GM12878 (cell line): ENCODE measurements around the gene MRPL20. TPM values are rescaled to one million over a fixed set of nuclear protein-coding genes. Genes with fewer than 3 reads are reported as not detected.

Source experiments
- ATAC-seq: fragments of 200-7000 bp; cut with Tn5 transposase; 3 replicates; pipeline ENCODE4 v1.9.1; 2020; ENCODE audit warnings: mild to moderate bottlenecking, moderate library complexity
- BruUV-seq: library from RNA; stranded (reverse); fragments of 400-500 nt; replicated peaks from 2 replicates; lab custom pipeline; 2021; lab: Mats Ljungman, UMichigan
- CTCF ChIA-PET: fragments of 300-600 bp; sonication (Branson Sonifier 250); formaldehyde crosslinking; extraction: SDS; loops from one replicate; lab custom pipeline; 2021; ENCODE audit warnings: inconsistent platforms; lab: Yijun Ruan, JAX
- POLR2A ChIA-PET: fragments of 350-600 bp; formaldehyde crosslinking; extraction: SDS; loops from one replicate; lab custom pipeline; 2021; ENCODE audit warnings: inconsistent platforms; lab: Charles Lee
- RAD21 ChIA-PET: fragments of 300-600 bp; sonication (Branson Sonifier 250); formaldehyde crosslinking; loops from one replicate; lab custom pipeline; 2023; ENCODE audit warnings: antibody characterized with exemption; ENCODE audit not compliant: unreplicated experiment; lab: Charles Lee
- SMC1A ChIA-PET: fragments of 300-600 bp; sonication (Branson Sonifier 250); formaldehyde crosslinking; loops from one replicate; lab custom pipeline; 2023; ENCODE audit not compliant: unreplicated experiment, uncharacterized antibody; lab: Charles Lee
- DNase-seq: peaks from one replicate; pipeline ENCODE4 v3.0.0-alpha.2; 2011; ENCODE audit warnings: low read depth, low spot score
- FAIRE-seq: peaks from 3 replicates; lab custom pipeline; 2011; peaks lifted over from hg19 to GRCh38; lab: Jason Lieb, UNC
- H2AFZ ChIP-seq: 2 replicates; pipeline ENCODE4 v1.6.0; 2011; ENCODE audit warnings: low read depth, low read length, control low read depth; ENCODE audit not compliant: control insufficient read depth
- H3K27ac ChIP-seq: 2 replicates; pipeline ENCODE4 v1.5.1; 2011; ENCODE audit warnings: control low read depth; ENCODE audit not compliant: control insufficient read depth, insufficient read depth
- H3K27me3 ChIP-seq, 2 experiments: replicated peaks in 1 of 2; 2 replicates each; pipeline versions ENCODE4 v1.6.0 to v1.6.1; 2011; ENCODE audit warnings: low read length in 1 of 2; ENCODE audit not compliant: control insufficient read depth in 2 of 2, insufficient read depth in 2 of 2
- H3K36me3 ChIP-seq, 2 experiments: 2 replicates each; pipeline ENCODE4 v1.5.1; 2011; ENCODE audit warnings: low read length in 1 of 2; ENCODE audit not compliant: control insufficient read depth in 2 of 2, insufficient read depth in 2 of 2
- H3K4me1 ChIP-seq: 2 replicates; pipeline ENCODE4 v1.6.1; 2011; ENCODE audit warnings: mild to moderate bottlenecking, low read length, moderate library complexity, mixed read lengths; ENCODE audit not compliant: control insufficient read depth, insufficient read depth
- H3K4me2 ChIP-seq: 2 replicates; pipeline ENCODE4 v1.6.0; 2011; ENCODE audit warnings: control low read depth; ENCODE audit not compliant: control insufficient read depth, insufficient read depth
- H3K4me3 ChIP-seq: fragments of 200-600 bp; sonication (generic); 2 replicates; pipeline ENCODE4 v1.5.1; 2016
- H3K79me2 ChIP-seq: 2 replicates; pipeline ENCODE4 v1.6.0; 2011; ENCODE audit warnings: low read length; ENCODE audit not compliant: control insufficient read depth, insufficient read depth
- H3K9ac ChIP-seq: 2 replicates; pipeline ENCODE4 v1.8.0; 2011; ENCODE audit warnings: low read length, control low read depth, mixed read lengths; ENCODE audit not compliant: control insufficient read depth, insufficient read depth
- H3K9me3 ChIP-seq: replicated peaks from 3 replicates; pipeline ENCODE4 v1.5.1; 2011; ENCODE audit warnings: mild to moderate bottlenecking, low read length; ENCODE audit not compliant: control insufficient read depth, insufficient read depth
- H4K20me1 ChIP-seq: 2 replicates; pipeline ENCODE4 v1.6.0; 2011; ENCODE audit not compliant: control insufficient read depth, insufficient read depth
- BHLHE40 ChIP-seq, 2 experiments: fragments of 450-650 bp in 1 of 2; IDR thresholded peaks; 2 replicates each; pipeline ENCODE4 v1.6.1; 2011 to 2017; ENCODE audit warnings: low read depth in 2 of 2, borderline replicate concordance in 1 of 2, improper control_type of control experiment in 1 of 2, low read length in 1 of 2, mild to moderate bottlenecking in 1 of 2
- EP300 ChIP-seq, 2 experiments: fragments of 150-350 bp in 1 of 2; IDR thresholded peaks; 2 replicates each; pipeline ENCODE4 v1.6.1; 2011 to 2012; ENCODE audit warnings: low read depth in 2 of 2, low read length in 2 of 2, borderline replicate concordance in 1 of 2, improper control_type of control experiment in 1 of 2, inconsistent platforms in 1 of 2; ENCODE audit not compliant: control insufficient read depth in 1 of 2
- IKZF1 ChIP-seq: fragments of 450-650 bp; conservative IDR thresholded peaks from 2 replicates; pipeline ENCODE4 v1.6.1; 2017; ENCODE audit warnings: antibody characterized with exemption, mild to moderate bottlenecking
- IKZF2 ChIP-seq, 2 experiments: fragments of 450-650 bp; IDR thresholded peaks; 2 replicates each; pipeline ENCODE4 v1.6.1; 2017; ENCODE audit warnings: mild to moderate bottlenecking in 2 of 2, moderate library complexity in 2 of 2
- NBN ChIP-seq: fragments of 450-650 bp; IDR thresholded peaks from 2 replicates; pipeline ENCODE4 v1.6.1; 2016
- PAX8 ChIP-seq: fragments of 450-650 bp; IDR thresholded peaks from 2 replicates; pipeline ENCODE4 v1.6.1; 2017; ENCODE audit warnings: mild to moderate bottlenecking, moderate library complexity
- RELA ChIP-seq: fragments of 450-650 bp; IDR thresholded peaks from 2 replicates; pipeline ENCODE4 v1.8.0; 2014; ENCODE audit warnings: borderline replicate concordance; ENCODE audit not compliant: partially characterized antibody
- TAF1 ChIP-seq: IDR thresholded peaks from 2 replicates; pipeline ENCODE4 v1.6.1; 2011; ENCODE audit warnings: mild to moderate bottlenecking, low read depth, low read length, borderline replicate concordance
- WRNIP1 ChIP-seq: IDR thresholded peaks from 2 replicates; pipeline ENCODE4 v1.6.1; 2011; ENCODE audit warnings: low read depth, low read length, improper control_type of control experiment, borderline replicate concordance
- WGBS: methylation state at CpG from one replicate; pipeline ENCODE4 v1.1.6; 2016; ENCODE audit warnings: low lambda C conversion rate; ENCODE audit not compliant: insufficient replicate concordance, insufficient coverage; ENCODE audit errors: missing lambda C conversion rate; 5-methylcytosine and 5-hydroxymethylcytosine counted together
- in situ Hi-C: fragments of 300-500 bp; cut with MboI; formaldehyde crosslinking; loops from 9 replicates; pipeline ENCODE4 v1.14.3; 2018; ENCODE audit warnings: mixed read lengths
- intact Hi-C: fragments of 100-400 bp; cut with micrococcal nuclease; formaldehyde crosslinking; loops from one replicate; pipeline ENCODE4 v1.14.2; 2022; ENCODE audit not compliant: unreplicated experiment
- polyA plus RNA-seq, 11 experiments: library from polyadenylated mRNA; depleted of rRNA in 4 of 11; unstranded in 6 of 11; stranded (reverse) in 5 of 11; fragments of >200 nt; fragmentation: Nextera tagmentation in 4 of 11; fragmentation: Illumina TruSeq in 1 of 11; extraction: Ambion mirVana in 4 of 11; extraction: Trizol in 1 of 11; gene quantifications; 1 replicate in 1 of 11; 2 replicates in 10 of 11; pipeline versions ENCODE4 v1.2.1 to v1.2.3, GENCODE V29; 2011 to 2016; ENCODE audit warnings: inconsistent platforms in 2 of 11, missing spikeins in 2 of 11, low read depth in 1 of 11
- total RNA-seq, 4 experiments: library from RNA; depleted of rRNA in 3 of 4; stranded (reverse); fragments of >200 nt in 3 of 4; fragmentation: Illumina TruSeq in 1 of 4; extraction: Trizol in 1 of 4; gene quantifications; 2 replicates each; pipeline versions ENCODE4 v1.2.1 to v1.2.3, GENCODE V29; 2013 to 2021
- TF ChIP-seq, protein P1 (sequence below): fragments of 450-650 bp; IDR thresholded peaks from 2 replicates; pipeline ENCODE4 v1.6.1; 2017; ENCODE audit warnings: low read depth, mild to moderate bottlenecking, moderate library complexity
- TF ChIP-seq, protein P2 (sequence below): IDR thresholded peaks from 2 replicates; pipeline ENCODE4 v1.6.1; 2012; ENCODE audit warnings: low read depth, low read length, improper control_type of control experiment

Gene MRPL20
- total and polyA plus RNA-seq, 10 of the 15 experiments (the other 5 are each of a cell fraction or from before 2014, with no cell fraction given): 129 to 525 (median 255) TPM

DNA sequence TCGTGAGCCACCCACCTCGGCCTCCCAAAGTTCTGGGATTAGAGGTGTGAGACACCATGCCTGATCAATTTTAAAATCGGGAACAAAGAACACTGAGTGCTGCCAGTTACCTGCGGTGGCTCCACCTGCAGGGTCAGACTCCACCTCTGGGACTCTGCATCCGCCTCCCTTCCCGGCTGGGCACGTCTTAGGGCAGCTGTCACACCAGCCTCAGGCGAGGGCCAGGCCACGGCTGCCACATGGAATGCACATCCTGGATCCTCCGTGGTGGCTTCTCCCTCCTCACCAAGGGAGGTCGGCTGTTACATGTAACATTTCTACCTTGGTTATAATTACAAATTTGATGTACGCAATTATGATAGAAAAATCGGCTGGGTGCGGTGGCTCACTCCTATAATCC lies 42.8 kb downstream of the MRPL20 start:
- TF ChIP-seq EP300 (IDR thresholded peaks at IDR 0.05; ENCODE audit: borderline replicate concordance in 1 of 2, control insufficient read depth in 1 of 2, low read depth in 2 of 2, low read length in 2 of 2) (no peak), IKZF2 (IDR thresholded peaks at IDR 0.05) (no peak), BHLHE40 (IDR thresholded peaks at IDR 0.05; ENCODE audit: borderline replicate concordance in 1 of 2, low read depth in 2 of 2, low read length in 1 of 2) (no peak), NBN (no peak), IKZF1 (no peak), WRNIP1 (no peak), RELA (no peak), PAX8 (no peak), TAF1 (no peak)
- TF ChIP-seq, protein P1, sequence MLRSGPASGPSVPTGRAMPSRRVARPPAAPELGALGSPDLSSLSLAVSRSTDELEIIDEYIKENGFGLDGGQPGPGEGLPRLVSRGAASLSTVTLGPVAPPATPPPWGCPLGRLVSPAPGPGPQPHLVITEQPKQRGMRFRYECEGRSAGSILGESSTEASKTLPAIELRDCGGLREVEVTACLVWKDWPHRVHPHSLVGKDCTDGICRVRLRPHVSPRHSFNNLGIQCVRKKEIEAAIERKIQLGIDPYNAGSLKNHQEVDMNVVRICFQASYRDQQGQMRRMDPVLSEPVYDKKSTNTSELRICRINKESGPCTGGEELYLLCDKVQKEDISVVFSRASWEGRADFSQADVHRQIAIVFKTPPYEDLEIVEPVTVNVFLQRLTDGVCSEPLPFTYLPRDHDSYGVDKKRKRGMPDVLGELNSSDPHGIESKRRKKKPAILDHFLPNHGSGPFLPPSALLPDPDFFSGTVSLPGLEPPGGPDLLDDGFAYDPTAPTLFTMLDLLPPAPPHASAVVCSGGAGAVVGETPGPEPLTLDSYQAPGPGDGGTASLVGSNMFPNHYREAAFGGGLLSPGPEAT: no peak
- TF ChIP-seq, protein P2, sequence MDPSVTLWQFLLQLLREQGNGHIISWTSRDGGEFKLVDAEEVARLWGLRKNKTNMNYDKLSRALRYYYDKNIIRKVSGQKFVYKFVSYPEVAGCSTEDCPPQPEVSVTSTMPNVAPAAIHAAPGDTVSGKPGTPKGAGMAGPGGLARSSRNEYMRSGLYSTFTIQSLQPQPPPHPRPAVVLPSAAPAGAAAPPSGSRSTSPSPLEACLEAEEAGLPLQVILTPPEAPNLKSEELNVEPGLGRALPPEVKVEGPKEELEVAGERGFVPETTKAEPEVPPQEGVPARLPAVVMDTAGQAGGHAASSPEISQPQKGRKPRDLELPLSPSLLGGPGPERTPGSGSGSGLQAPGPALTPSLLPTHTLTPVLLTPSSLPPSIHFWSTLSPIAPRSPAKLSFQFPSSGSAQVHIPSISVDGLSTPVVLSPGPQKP: no peak
- H3K4me3 ChIP-seq: no peak overlapping the region
- in situ Hi-C loops: no loop called here
- H3K79me2 ChIP-seq: no peaks in the 10 kb centered on the region
- no peaks in the 10 kb centered on the region for H3K36me3 ChIP-seq
- peaks cover 3% of the 10 kb centered on the region; the same call in 1 of the 3 replicates for H3K9me3 ChIP-seq
- H3K4me1 ChIP-seq: peaks cover under 1% of the 10 kb centered on the region; the same call in 1 of the 2 replicates
- RAD21 ChIA-PET: no interaction called here
- DNase-seq (no peak), FAIRE-seq (no peak), ATAC-seq (no peak)
- 70% methylated on average over 14 of the region's 14 CpGs for WGBS
- SMC1A ChIA-PET: no interaction called here
- no peak overlapping the region for H3K4me2 ChIP-seq
- POLR2A ChIA-PET: no interaction called here
- H2AFZ ChIP-seq: no peak overlapping the region
- no peaks in the 10 kb centered on the region for H4K20me1 ChIP-seq
- no peaks in the 10 kb centered on the region for H3K27me3 ChIP-seq
- no TSS peak for BruUV-seq
- no peak overlapping the region for H3K9ac ChIP-seq
- intact Hi-C loops: no loop called here
- CTCF ChIA-PET: no interaction called here
- no peak overlapping the region for H3K27ac ChIP-seq
